WTC11 (cell line): ENCODE measurements around the gene UPF3A.

Experiments used
- CREM ChIP-seq: sonication (generic); formaldehyde crosslinking; IDR thresholded peaks from 2 replicates; pipeline ENCODE4 v1.8.1; 2022; ENCODE audit warnings: mild to moderate bottlenecking, missing genetic modification reagents, moderate library complexity
- ESRRA ChIP-seq: sonication (generic); formaldehyde crosslinking; IDR thresholded peaks from 2 replicates; pipeline ENCODE4 v1.8.1; 2022; ENCODE audit warnings: mild to moderate bottlenecking, missing genetic modification reagents, borderline replicate concordance
- FOXP1 ChIP-seq: sonication (generic); formaldehyde crosslinking; IDR thresholded peaks from 2 replicates; pipeline ENCODE4 v1.8.0; 2022; ENCODE audit warnings: missing genetic modification reagents, mild to moderate bottlenecking, moderate library complexity, borderline replicate concordance
- IRF2 ChIP-seq: sonication (generic); formaldehyde crosslinking; IDR thresholded peaks from 2 replicates; pipeline ENCODE4 v1.8.0; 2022; ENCODE audit warnings: low read depth, missing genetic modification reagents, borderline replicate concordance
- ZNF138 ChIP-seq: sonication (generic); formaldehyde crosslinking; conservative IDR thresholded peaks from 2 replicates; pipeline ENCODE4 v1.8.1; 2022; ENCODE audit warnings: mild to moderate bottlenecking, moderate library complexity, missing genetic modification reagents
- TF ChIP-seq, protein P1 (sequence below): fragments of 200-600 bp; IDR thresholded peaks from 2 replicates; pipeline ENCODE4 v1.8.0; 2022; ENCODE audit warnings: antibody characterized with exemption
- TF ChIP-seq, protein P2 (sequence below): sonication (generic); formaldehyde crosslinking; IDR thresholded peaks from 2 replicates; pipeline ENCODE4 v1.8.0; 2022; ENCODE audit warnings: mild to moderate bottlenecking, missing genetic modification reagents

DNA sequence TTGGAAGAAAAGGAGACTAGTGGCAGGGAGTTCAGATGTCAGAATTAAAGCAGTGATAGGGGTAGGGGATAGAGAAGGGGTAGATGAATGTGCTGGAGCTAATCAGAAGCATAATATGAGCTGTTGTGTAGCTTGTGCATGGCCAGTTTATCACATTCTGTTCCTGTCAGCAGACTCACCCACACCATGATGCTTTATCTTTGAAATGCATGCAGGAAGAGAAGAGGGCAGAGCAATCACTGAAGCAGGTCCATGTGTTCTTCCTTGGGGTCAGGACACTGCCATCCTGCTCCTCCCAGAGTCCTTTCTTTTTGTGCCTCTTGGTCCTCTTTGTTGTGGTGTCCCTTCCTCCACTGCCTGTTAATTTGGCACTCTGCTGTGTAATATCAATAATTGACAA is 38.7 kb downstream of the UPF3A start:
- no peak for TF ChIP-seq FOXP1
- TF ChIP-seq, protein P1, sequence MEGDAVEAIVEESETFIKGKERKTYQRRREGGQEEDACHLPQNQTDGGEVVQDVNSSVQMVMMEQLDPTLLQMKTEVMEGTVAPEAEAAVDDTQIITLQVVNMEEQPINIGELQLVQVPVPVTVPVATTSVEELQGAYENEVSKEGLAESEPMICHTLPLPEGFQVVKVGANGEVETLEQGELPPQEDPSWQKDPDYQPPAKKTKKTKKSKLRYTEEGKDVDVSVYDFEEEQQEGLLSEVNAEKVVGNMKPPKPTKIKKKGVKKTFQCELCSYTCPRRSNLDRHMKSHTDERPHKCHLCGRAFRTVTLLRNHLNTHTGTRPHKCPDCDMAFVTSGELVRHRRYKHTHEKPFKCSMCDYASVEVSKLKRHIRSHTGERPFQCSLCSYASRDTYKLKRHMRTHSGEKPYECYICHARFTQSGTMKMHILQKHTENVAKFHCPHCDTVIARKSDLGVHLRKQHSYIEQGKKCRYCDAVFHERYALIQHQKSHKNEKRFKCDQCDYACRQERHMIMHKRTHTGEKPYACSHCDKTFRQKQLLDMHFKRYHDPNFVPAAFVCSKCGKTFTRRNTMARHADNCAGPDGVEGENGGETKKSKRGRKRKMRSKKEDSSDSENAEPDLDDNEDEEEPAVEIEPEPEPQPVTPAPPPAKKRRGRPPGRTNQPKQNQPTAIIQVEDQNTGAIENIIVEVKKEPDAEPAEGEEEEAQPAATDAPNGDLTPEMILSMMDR, result no peak
- TF ChIP-seq ZNF138 (CRISPR knock-in tag), result no peak
- no peak for TF ChIP-seq IRF2 (CRISPR knock-in tag)
- TF ChIP-seq, protein P2, sequence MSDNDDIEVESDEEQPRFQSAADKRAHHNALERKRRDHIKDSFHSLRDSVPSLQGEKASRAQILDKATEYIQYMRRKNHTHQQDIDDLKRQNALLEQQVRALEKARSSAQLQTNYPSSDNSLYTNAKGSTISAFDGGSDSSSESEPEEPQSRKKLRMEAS (CRISPR knock-in tag), result no peak
- no peak for TF ChIP-seq CREM (CRISPR knock-in tag)
- TF ChIP-seq ESRRA (CRISPR knock-in tag), result no peak
